SHP77 treated with DMSO at 0.1 percent for 48 hours (cell line): ENCODE results near the gene LPCAT2.
"Not testable (repeated sequence)": the region's sequence is repeated elsewhere in the genome, so short reads cannot be mapped to it uniquely, and the experiment has no call there.

Experiments
- DNase-seq: peaks from one replicate; lab custom pipeline; 2025; lab: John Stamatoyannopoulos, UW

Gene LPCAT2

GRCh38 chr16:55613613-55614335, 104.9 kb downstream of the LPCAT2 start:
- no peak for DNase-seq

GRCh38 chr16:55615071-55615470, 106.2 kb downstream of the LPCAT2 start:
- no peak for DNase-seq

GRCh38 chr16:55615670-55616069, 106.8 kb downstream of the LPCAT2 start:
- not testable (repeated sequence) for DNase-seq

GRCh38 chr16:55621771-55622170, 112.9 kb downstream of the LPCAT2 start:
- DNase-seq: no peak

DNA sequence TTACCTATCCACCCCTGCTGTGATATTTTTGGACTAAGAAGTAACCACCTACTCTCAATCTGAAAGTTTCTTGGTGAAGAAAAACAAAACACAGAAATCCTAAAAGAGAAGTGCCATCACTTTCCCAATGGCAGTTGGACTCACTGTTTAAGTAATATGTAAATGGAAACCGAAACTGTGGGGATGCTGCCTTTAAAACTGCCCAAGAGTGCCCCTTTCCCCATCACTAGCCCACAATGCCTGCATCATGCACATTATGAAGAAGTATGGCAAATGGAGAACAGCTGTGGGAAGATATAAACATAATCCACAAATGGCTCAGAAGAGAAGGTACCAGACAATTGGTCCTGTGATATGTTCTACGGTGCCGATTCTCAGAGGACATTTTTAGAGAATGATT, 113.4 kb downstream of the LPCAT2 start:
- no peak for DNase-seq

- no peak for DNase-seq
Measured at GRCh38 chr16:55622930-55623561, 114.2 kb downstream of the LPCAT2 start.

DNA sequence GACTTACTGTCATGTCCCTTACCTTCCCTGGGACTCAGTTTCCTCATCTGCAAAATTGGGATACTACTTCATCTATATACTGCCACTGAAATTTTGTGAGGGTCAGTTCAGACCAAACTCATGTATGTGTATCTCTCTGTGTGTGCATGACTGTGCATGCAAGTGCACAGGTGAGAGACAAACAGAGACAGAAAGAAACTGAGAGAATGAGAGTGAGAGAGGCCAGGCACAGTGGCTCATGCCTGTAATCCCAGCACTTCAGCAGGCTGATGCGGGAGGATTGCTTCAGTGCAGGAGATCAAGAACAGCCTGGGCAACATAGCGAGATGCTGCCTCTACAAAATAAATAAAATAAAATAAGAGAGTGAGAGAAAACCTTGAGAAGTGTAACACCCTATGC, 114.8 kb downstream of the LPCAT2 start:
- no peak for DNase-seq

- no peak for DNase-seq
Measured at GRCh38 chr16:55624696-55625095, 115.8 kb downstream of the LPCAT2 start.

DNA sequence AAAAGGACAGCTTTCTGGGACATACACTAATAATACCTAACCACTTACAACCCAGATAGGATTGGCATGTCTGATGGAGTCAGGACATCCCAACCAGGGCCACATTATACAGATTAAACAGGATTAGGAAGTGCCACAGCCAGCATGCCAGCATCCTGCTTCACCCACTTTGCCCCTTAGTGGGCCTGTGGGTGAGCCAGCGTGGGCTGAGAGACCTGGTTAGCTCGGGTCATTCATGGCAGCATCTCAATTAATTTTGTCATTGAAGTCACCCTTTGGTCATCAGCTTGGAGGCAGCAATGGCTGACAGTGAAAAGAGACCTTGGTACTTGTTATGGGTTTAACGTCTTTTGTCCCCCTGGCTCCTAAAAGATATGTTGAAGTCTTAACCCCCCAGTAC, 117.0 kb downstream of the LPCAT2 start:
- DNase-seq: no peak

DNA sequence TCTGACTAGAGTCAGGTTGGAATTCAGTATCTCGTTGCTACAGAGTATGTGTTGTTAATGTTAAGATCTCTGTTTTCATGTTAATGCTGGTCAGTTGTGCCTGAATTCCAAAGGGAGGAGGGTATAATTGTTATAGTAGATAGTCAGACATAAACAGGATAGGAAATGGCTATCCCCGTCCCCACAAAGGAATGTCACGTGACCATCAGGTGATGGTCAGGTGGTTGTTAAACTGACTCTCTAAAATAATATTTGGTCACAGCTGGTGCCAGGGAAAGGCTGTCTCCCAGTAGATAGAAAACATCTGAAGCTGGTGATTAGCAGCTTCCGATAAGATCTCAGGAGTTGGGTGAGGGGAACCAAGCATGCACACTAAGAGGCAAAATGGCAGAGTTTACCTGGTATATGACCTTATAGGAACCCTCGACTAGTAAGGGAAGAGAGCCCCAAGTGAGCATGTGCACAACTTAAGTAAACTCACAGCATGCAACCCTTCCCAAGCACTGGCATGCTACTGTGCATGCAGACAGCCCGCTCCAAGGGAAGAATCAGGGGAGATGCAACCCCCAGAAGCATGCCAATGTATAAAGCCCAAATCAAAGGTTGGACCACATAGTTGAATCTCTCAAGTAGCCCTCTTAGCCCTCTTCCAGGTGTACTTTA, 119.6 kb downstream of the LPCAT2 start:
- DNase-seq: no peak

- no peak for DNase-seq
Measured at GRCh38 chr16:55630774-55631173, 121.9 kb downstream of the LPCAT2 start.

DNA sequence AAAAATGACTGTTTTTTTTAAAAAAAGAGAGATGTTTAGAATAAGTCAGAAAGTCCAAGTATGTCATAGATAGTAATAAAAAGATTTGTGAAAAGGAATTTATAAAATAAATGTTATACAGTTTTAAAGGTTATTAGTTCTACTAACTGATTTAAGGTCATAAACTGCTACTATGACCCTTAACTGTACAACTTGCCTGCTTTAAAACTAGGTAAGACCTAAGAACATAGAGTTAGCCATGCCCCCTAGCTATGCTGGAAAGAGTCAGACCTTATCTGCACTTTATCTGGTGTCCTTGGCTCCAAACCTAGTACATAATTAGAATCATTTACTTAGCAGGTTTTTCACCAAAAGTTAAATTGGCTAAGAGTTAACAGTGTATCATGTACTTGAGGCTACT, 123.4 kb downstream of the LPCAT2 start:
- DNase-seq: no peak

DNA sequence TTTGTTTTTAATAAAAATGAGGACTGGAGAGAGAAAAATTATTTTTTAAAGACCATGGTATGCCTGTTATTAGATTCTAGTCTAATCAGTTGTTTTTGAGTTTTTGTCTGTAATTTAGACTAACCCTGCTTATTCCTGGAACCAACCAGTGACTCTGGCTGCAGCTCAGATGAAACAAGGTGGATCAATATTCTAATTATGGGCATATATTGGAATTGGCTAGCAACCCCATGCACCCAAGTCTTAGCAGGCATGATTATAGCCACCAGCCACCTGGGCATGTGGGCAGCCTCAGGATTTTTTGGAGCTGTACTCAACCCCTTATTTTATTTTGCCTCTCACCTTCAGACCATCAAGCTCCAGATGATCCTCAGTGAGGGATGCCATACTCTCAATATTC, 125.3 kb downstream of the LPCAT2 start:
- no peak for DNase-seq
